ENCODE data around the gene TVP23C. TPM values are rescaled to one million over a fixed set of nuclear protein-coding genes. Genes with fewer than 3 reads are reported as not detected.
"Not testable (repeated sequence)": the region's sequence is repeated elsewhere in the genome, so short reads cannot be mapped to it uniquely, and the experiment has no call there.

The TVP23C gene
- total RNA-seq, 1 donor from 2014 or later, result 22.2 TPM

DNA sequence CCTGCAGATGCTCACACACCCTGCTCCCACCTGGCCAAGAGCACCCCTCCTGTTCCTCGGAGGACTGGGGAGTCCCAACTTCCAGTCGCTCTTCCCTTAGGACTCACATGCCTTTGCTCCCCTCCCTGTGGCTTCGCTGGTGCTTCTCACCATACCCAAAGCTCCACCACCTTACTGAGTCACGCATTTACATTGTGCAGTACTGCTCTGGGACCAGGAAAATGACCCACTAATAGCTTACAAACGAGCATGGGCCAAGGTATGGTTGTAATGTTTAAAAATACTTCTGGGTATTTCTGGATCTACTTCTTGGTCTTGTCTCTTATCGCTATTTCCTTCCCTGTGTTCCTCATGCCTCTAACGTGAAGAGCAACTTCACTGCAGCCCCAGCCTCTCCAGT is 54.8 kb downstream of the TVP23C start:
- H3K4me3 Mint-ChIP-seq (ENCODE audit: unreplicated experiment), result no peak overlapping the region
- H3K36me3 Mint-ChIP-seq (ENCODE audit: low read depth), result peaks cover 7% of the 10 kb centered on the region
- TF ChIP-seq, protein P1, sequence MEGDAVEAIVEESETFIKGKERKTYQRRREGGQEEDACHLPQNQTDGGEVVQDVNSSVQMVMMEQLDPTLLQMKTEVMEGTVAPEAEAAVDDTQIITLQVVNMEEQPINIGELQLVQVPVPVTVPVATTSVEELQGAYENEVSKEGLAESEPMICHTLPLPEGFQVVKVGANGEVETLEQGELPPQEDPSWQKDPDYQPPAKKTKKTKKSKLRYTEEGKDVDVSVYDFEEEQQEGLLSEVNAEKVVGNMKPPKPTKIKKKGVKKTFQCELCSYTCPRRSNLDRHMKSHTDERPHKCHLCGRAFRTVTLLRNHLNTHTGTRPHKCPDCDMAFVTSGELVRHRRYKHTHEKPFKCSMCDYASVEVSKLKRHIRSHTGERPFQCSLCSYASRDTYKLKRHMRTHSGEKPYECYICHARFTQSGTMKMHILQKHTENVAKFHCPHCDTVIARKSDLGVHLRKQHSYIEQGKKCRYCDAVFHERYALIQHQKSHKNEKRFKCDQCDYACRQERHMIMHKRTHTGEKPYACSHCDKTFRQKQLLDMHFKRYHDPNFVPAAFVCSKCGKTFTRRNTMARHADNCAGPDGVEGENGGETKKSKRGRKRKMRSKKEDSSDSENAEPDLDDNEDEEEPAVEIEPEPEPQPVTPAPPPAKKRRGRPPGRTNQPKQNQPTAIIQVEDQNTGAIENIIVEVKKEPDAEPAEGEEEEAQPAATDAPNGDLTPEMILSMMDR (IDR thresholded peaks at IDR 0.05), result no peak
- no peak for DNase-seq (ENCODE audit: low spot score)
- peaks cover 47% of the 10 kb centered on the region for H3K4me1 Mint-ChIP-seq (ENCODE audit: low read depth)
- no peaks in the 10 kb centered on the region for H3K9me3 Mint-ChIP-seq (ENCODE audit: low read depth)
- no peaks in the 10 kb centered on the region for H3K27me3 Mint-ChIP-seq (ENCODE audit: low read depth)
- H3K27ac Mint-ChIP-seq (ENCODE audit: unreplicated experiment), result peak overlapping the region; percentile 79

DNA sequence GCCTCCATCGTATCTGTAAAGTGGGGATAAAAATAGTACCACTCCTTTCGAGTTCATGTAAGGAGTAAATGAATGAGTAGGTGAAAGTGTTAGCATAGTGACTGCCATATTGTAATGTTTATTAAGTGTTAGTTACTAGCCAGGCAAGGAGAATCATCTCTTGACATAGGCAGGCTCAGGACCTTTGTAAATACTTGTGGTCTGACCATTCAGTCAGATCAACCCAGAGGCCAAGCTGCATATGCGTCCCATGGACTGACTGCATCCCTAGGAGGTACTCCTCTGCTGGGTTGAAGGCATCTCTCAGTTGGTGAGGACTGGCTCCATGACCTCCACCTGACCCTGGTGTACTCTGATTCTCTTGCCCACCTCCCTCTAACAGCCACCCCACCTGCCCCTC is 55.4 kb downstream of the TVP23C start:
- H3K36me3 Mint-ChIP-seq (ENCODE audit: low read depth), result peaks cover 7% of the 10 kb centered on the region
- no peak overlapping the region for H3K27ac Mint-ChIP-seq (ENCODE audit: unreplicated experiment)
- peaks cover 43% of the 10 kb centered on the region for H3K4me1 Mint-ChIP-seq (ENCODE audit: low read depth)
- TF ChIP-seq, protein P1 (IDR thresholded peaks at IDR 0.05), result no peak
- H3K27me3 Mint-ChIP-seq (ENCODE audit: low read depth), result no peaks in the 10 kb centered on the region
- no peak for DNase-seq (ENCODE audit: low spot score)
- no peaks in the 10 kb centered on the region for H3K9me3 Mint-ChIP-seq (ENCODE audit: low read depth)
- H3K4me3 Mint-ChIP-seq (ENCODE audit: unreplicated experiment), result no peak overlapping the region

DNA sequence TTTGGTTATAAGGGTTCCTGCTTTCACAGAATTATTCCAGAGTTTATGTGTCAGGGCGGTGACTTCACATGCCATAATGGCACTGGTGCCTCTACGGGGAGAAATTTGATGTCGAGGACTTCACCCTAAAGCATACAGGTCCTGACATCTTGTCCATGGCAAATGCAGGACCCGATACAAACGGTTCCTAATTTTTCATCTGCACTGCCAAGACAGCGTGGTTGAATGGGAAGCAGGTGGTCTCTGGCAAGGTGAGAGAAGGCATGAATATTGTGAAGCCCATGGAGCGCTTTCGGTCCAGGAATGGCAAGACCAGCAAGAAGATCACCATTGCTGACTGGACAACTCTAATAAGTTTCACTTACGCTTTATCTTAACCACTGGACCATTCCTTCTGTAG is 56.3 kb downstream of the TVP23C start:
- H3K27ac Mint-ChIP-seq (ENCODE audit: unreplicated experiment), result no peak overlapping the region
- peaks cover 40% of the 10 kb centered on the region for H3K4me1 Mint-ChIP-seq (ENCODE audit: low read depth)
- H3K9me3 Mint-ChIP-seq (ENCODE audit: low read depth), result no peaks in the 10 kb centered on the region
- H3K4me3 Mint-ChIP-seq (ENCODE audit: unreplicated experiment), result no peak overlapping the region
- H3K36me3 Mint-ChIP-seq (ENCODE audit: low read depth), result peaks cover 10% of the 10 kb centered on the region
- TF ChIP-seq, protein P1 (IDR thresholded peaks at IDR 0.05), result no peak
- DNase-seq (ENCODE audit: low spot score), result no peak
- no peaks in the 10 kb centered on the region for H3K27me3 Mint-ChIP-seq (ENCODE audit: low read depth)

DNA sequence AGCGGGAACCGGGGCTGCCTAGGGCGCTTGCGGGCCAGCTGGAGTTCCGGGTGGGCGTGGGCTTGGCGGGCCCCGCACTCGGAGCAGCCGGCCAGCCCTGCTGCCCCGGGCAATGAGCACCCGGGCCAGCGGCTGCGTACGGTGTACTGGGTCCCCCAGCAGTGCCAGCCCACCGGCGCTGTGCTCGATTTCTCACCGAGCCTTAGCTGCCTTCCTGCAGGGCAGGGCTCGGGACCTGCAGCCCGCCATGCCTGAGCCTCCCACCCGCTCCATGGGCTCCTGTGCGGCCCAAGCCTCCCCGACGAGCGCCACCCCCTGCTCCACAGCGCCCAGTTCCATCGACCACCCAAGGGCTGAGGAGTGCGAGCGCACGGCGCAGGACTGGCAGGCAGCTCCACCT is 57.6 kb downstream of the TVP23C start:
- not testable (repeated sequence) for H3K27ac Mint-ChIP-seq (ENCODE audit: unreplicated experiment); H3K27me3 Mint-ChIP-seq (ENCODE audit: low read depth); H3K4me3 Mint-ChIP-seq (ENCODE audit: unreplicated experiment); DNase-seq (ENCODE audit: low spot score); H3K9me3 Mint-ChIP-seq (ENCODE audit: low read depth)
- Mint-ChIP-seq H3K36me3 (ENCODE audit: low read depth) (peaks cover 11% of the 10 kb centered on the region), H3K4me1 (ENCODE audit: low read depth) (peaks cover 29% of the 10 kb centered on the region)

DNA sequence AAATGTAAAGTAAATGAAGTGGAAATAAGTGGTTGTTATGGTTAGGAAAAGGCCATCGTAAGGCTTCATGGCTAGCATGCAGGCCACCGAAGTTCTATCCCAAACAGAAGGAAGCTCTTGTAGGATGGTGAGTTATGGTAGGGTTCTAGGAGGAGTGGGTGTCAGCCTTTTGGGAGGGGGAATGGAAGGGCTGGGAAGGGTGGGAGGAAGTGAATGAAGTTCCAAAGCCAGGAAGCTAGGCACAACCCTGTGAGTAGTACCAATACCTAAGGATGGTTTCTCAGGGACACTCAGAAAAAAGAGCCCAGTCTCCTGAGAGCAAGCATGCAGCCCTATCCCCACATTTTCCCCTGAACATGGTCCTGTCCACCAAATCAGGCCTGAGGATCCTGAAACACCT is 59.6 kb downstream of the TVP23C start:
- TF ChIP-seq, protein P1 (IDR thresholded peaks at IDR 0.05), result no peak
- DNase-seq (ENCODE audit: low spot score), result no peak
- peaks cover 13% of the 10 kb centered on the region for H3K4me1 Mint-ChIP-seq (ENCODE audit: low read depth)
- H3K4me3 Mint-ChIP-seq (ENCODE audit: unreplicated experiment), result no peak overlapping the region
- H3K9me3 Mint-ChIP-seq (ENCODE audit: low read depth), result no peaks in the 10 kb centered on the region
- no peaks in the 10 kb centered on the region for H3K27me3 Mint-ChIP-seq (ENCODE audit: low read depth)
- peaks cover 17% of the 10 kb centered on the region for H3K36me3 Mint-ChIP-seq (ENCODE audit: low read depth)
- H3K27ac Mint-ChIP-seq (ENCODE audit: unreplicated experiment), result no peak overlapping the region

DNA sequence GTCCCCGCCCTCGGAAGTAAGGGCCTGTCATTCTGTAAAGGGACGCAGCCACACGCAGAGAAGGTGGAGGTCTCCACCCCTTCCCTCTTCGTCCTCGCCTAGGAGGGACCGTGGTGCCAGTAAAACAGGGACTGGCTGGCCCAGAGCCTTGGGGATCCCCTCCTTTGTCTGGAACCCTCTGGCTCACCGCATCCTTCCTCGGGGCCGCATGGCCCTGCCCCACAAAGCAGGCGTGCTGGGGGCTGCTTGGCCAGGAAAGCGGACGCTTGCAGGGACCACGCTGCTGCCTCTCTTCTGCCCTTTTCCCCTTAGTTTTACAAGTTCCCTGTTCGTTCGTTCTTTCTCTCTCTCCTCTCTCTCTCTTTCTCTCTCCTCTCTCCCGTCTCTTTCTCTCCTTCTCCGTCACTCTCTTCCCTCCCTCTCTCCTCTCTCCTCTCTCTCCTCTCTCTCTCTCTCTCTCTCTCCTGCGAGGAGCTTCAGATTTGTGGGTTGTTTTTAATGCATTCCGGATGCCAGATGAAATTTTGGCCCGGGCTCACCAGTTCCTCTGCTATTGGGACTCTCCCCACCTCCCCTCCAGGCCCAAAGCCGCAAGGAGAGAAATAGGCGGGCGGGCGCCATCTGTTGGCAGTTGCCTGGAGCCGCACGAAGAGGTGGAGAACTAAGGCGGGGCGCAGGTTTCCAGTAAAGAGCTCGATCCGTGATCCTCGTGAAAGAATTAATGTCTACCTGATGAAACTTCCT is 60.7 kb downstream of the TVP23C start:
- DNase-seq (ENCODE audit: low spot score), result no peak
- peaks cover 8% of the 10 kb centered on the region for H3K4me1 Mint-ChIP-seq (ENCODE audit: low read depth)
- H3K27me3 Mint-ChIP-seq (ENCODE audit: low read depth), result no peaks in the 10 kb centered on the region
- H3K36me3 Mint-ChIP-seq (ENCODE audit: low read depth), result peaks cover 22% of the 10 kb centered on the region
- no peaks in the 10 kb centered on the region for H3K9me3 Mint-ChIP-seq (ENCODE audit: low read depth)
- peak overlapping the region; percentile 67 for H3K27ac Mint-ChIP-seq (ENCODE audit: unreplicated experiment)
- TF ChIP-seq, protein P1 (IDR thresholded peaks at IDR 0.05), result peak; percentile 91
- peak overlapping the region; percentile 23 for H3K4me3 Mint-ChIP-seq (ENCODE audit: unreplicated experiment)
